HG03432 (cell line): Measurements from ENCODE around the gene FRAS1.
"Not testable (repeated sequence)": the region's sequence is repeated elsewhere in the genome, so short reads cannot be mapped to it uniquely, and the experiment has no call there.

Experiments
- ATAC-seq: cut with Tn5 transposase; IDR thresholded peaks from one replicate; pipeline ENCODE4 v1.9.1; 2021; ENCODE audit warnings: mild to moderate bottlenecking, moderate library complexity; ENCODE audit not compliant: unreplicated experiment

FRAS1 gene

DNA sequence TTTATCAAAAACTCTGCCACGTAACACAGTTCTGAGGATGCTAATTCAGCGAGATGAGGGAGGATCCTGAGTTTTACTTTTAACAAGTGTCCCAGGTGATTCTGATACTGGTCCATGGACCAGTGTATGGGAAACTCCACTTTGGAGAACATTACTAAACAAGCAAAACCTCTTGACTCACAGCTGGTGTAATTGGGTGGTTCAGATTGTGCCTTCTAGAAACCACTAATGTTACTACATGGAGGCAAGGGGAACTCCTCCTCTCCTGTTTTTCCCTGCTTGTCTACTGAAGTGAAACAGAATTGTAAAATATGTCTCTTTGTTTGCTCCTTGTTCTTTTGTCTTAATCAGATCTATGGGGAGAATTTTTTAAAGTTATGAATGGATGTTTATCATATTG, 62.6 kb downstream of the FRAS1 start:
- ATAC-seq, result no peak

DNA sequence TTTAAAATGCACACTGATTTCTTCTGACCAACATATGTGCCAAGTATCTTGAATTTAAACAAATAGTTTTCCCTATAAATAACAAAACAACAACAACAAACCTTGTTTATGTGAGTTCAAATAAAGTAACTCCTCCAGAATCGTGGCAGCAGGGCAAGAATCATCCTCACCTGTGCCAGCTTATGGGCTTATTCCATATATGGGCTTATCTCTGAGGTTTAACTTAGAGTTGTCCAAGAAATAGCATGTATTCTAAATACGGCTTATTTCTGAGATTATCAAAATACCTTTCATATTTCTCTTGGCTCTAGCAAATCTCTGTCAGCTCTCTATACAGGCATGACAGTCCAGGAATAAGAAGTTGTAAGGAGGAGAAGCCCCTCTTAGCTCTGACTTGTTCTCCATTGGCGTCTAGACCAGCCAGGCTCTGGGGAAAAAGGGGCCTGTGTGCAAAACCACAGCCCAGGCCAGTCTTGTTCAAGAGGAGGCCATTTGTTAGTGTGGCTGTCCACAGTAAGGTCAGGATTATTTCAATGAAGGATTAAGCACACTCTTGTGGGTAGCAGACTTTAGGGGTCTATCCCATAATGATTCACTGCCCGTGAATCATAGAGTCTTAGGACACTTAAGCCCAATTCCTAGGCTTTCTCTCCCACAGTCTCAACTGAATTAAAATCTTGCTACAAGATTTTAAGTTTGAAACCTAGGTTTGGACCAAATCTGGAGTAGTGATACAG, 63.2 kb downstream of the FRAS1 start:
- ATAC-seq, result no peak

DNA sequence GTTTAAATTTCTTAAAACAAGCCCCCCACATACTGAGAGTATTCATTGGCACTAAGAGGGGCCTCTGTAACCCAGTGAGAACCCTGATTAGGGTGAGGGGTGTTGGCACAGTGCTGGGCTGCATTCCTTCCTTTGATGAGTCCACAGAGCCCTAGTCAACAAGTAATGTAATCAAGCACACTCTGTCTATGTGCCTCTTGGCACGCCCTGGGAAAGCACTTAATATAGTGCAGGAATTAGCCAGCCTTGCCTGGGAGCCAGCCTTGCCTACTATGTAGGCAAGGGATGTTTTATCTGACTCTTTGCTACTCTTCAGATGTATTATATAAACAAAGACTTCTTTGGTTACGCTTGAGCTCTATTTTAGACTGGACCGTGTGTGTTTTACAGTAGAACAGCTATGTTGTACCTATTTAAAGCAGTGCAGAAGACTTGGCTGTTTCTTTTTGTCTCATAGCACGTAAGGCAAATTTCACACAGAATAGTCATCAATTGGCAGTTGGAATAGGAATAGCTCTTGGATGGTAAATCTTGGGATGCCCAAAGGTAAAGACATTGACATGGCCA, 64.3 kb downstream of the FRAS1 start:
- ATAC-seq, result no peak

- not testable (repeated sequence) for ATAC-seq
Measured at GRCh38 chr4:78125834-78126331, 68.8 kb downstream of the FRAS1 start.

DNA sequence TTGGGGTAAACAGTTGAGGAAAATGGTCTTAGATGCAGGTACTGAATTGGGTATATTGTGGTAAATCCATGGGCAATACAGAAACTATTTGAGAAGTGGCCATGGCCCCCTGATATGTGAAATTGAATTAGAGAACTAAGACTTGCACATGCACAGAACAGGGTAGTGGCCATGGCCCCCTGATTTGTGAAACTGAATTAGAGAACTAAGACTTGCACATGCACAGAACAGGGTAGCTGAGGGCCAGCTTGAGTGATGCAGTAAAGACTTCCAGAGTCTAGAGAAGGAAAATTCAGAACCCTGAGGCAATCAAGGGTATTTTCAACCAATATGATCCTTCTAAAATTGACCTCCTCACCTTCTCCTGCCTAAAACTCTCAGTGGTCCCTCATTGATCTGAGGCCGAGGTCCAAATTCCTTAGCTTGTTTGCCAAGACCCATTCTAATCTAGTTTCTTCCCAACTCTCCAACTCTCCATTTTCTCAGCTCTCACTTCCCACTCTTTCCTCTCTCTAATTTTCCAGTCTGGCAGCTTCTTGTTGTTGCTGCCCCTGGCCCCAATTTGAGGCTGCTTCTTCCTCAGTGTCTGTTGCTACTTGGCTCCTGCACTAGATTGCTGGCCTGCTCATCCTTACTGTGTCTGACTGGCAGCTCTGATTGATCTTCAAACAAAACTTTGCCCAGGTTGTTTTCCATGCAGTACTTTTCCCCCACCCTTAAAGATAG, 72.4 kb downstream of the FRAS1 start:
- ATAC-seq, result no peak

GRCh38 chr4:78131403-78131802, 74.3 kb downstream of the FRAS1 start:
- no peak for ATAC-seq

- ATAC-seq, result no peak
Measured at GRCh38 chr4:78136109-78137081, 79.3 kb downstream of the FRAS1 start.

- ATAC-seq, result no peak
Measured at GRCh38 chr4:78137532-78137931, 80.4 kb downstream of the FRAS1 start.

DNA sequence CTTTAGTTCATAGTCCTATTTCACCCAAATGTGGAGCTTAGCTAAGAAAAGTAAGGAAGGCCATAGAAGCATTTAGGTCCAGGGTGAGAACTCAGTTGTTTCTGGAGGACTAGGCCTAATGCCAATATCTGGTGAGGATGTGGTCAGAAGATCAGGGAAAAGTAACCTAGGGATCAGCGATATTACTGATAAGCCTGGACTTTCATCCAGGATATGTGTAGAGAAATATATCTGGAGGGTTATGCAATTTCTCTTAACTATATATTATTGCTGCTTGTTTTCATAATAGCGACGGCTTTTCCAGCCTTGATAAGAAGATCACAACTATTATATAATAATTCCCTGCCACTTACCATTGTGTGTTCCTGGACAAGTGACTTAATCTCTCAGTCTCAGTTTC, 81.1 kb downstream of the FRAS1 start:
- no peak for ATAC-seq

DNA sequence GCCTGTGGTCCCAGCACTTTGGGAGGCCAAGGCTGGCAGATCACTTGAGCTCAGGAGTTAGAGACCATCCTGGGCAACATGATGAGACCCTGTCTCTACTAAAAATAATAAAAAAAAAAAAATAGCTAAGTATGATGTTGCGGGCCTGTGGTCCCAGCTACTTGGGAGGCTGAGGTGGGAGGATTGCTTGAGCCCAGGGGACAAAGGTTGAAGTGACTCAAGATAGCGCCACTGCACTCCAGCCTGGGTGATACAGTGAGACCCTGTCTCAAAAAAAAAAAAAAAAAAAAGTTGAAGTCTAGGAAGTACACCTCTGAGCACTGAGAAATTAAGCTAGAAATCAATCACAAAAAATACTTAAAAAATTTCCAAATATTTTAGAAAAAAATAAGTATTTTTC, 86.5 kb downstream of the FRAS1 start:
- no peak for ATAC-seq

GRCh38 chr4:78145008-78145407, 87.9 kb downstream of the FRAS1 start:
- no peak for ATAC-seq

GRCh38 chr4:78145622-78146021, 88.5 kb downstream of the FRAS1 start:
- no peak for ATAC-seq

- ATAC-seq, result no peak
Measured at GRCh38 chr4:78149751-78150542, 92.8 kb downstream of the FRAS1 start.

DNA sequence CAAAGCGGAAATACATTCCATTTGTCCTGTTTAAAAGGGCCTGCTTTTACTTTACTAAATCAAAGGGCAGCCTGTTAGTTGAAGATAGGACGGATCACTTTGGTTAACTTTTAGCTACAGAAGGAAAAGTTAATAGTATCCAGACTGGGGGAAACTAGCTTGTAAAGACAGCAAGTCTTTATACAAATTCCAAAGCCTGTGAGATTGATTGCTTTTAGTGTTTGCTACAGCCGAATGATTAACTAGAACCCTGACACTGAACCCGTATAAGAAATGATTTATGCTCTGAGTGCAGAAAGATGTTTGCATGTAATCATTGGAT, 93.4 kb downstream of the FRAS1 start:
- no peak for ATAC-seq

GRCh38 chr4:78152795-78153194, 95.7 kb downstream of the FRAS1 start:
- ATAC-seq, result no peak

GRCh38 chr4:78154972-78155590, 98.0 kb downstream of the FRAS1 start:
- no peak for ATAC-seq

DNA sequence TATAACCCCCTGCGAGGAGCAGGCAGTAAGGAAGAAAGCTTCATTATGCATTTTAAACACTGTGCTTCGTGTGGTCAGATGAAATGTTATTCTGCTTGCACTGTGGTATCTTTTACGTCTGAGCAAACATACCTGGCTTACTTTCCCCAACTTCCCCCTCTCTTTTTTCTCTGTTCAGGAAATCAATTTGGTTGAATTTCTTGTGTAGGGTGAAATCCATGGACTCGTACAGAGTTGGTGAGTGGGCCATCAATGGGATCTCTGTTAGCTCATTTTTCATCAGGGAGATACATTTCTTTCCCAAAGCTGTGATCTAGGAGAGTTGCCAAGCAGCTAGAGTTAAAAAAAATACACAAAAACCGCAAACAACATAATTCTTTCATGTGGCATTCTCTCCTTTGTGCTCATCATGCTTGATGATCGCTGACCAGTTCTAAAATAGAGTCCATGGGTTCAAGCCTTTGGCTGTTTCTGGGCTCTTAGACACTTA, 98.5 kb downstream of the FRAS1 start:
- no peak for ATAC-seq

DNA sequence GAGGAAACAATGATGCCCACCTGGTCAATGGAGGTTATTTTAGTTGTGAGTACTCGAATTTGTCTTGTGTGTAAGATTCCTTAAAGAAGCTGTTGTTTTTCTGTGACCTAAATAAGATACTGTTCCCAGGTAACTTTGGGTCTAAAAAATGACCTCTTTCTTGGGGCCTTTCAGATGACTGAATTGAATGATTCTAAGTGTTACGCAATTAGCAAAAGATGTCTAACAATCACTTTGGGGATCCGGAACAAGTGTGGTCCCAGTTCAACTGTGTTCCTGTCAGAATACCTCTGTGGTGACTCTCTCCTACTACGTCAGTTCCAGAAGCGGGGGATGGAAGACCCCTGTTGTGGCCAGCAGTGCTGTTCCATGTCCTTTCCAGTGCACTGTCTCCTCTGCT, 99.4 kb downstream of the FRAS1 start:
- ATAC-seq, result no peak

GRCh38 chr4:78162342-78162741, 105.2 kb downstream of the FRAS1 start:
- ATAC-seq, result no peak

- no peak for ATAC-seq
Measured at GRCh38 chr4:78162821-78163220, 105.7 kb downstream of the FRAS1 start.
